ENCODE data around the gene MYH6.

MYH6 gene

DNA sequence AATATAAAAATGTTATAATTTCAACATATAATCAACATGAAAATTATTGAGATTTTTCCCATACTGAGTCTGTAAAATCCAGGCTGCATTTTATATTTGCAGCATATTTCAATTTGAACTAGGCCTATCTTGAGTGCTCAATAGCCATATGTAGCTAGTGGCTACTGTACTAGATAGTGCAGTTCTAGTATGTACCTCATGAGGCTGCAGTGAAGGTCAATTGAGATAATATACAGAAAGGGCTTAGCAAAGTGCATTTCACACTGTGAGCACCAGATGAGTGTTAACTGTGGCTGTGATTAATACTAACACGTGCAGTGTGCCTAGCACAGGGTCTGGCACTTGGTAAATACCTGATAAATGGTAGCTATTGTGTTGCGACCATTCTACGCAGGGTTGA is 50.0 kb downstream of the MYH6 start:
- TF ChIP-seq JUND (IDR thresholded peaks at IDR 0.05; ENCODE audit: low read depth): no peak
- DNase-seq (ENCODE audit: low read depth in 1 of 2, low spot score in 1 of 2): no peak
- in situ Hi-C loops (cut with HindIII; ENCODE audit: low pct_unique_long_range_greater_than_20kb, low sequenced_read_pairs): no loop called here

DNA sequence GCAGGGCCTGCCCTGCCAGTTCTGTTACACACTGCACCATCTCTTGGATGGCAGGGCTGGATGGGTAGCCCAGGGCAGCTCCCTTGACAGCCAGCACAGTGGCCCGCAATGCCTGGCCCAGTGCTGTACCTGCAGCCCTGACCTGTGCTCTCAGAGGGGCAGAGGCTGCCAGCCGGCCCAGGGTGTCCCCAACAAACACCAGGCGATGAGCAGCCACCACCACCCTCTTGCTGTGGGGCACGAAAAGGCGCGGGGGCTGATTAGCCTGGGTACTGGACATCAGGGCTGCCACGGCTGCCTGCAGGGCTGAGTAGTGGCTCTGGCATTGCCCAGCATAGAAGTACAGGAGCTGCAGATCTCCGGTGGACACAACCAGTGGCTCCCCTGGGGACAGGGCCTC is 50.8 kb downstream of the MYH6 start:
- DNase-seq (ENCODE audit: low read depth in 1 of 2, low spot score in 1 of 2): no peak
- in situ Hi-C loops (cut with HindIII; ENCODE audit: low pct_unique_long_range_greater_than_20kb, low sequenced_read_pairs): no loop called here
- no peak for TF ChIP-seq JUND (IDR thresholded peaks at IDR 0.05; ENCODE audit: low read depth)

DNA sequence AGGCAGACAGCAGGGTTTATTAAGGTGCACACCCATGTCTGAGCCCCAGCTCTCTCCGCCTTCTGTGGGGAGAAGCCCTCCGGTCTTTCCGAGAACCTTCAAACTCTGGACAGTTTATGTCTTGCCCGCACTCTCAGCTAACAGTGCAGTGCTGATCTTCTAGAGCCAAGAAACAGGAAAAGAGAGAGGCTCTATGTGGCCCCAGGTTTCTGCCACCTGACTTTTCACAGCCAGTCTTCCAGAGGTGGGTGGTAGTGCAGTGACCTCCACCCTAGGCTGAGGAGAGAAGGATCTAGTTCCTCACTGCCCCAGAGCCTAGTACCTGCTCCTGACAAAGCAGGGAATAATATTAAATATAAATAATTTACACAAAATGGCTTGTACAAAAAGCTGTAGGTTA is 51.4 kb downstream of the MYH6 start:
- TF ChIP-seq JUND (IDR thresholded peaks at IDR 0.05; ENCODE audit: low read depth): no peak
- in situ Hi-C loops (cut with HindIII; ENCODE audit: low pct_unique_long_range_greater_than_20kb, low sequenced_read_pairs): no loop called here
- no peak for DNase-seq (ENCODE audit: low read depth in 1 of 2, low spot score in 1 of 2)

DNA sequence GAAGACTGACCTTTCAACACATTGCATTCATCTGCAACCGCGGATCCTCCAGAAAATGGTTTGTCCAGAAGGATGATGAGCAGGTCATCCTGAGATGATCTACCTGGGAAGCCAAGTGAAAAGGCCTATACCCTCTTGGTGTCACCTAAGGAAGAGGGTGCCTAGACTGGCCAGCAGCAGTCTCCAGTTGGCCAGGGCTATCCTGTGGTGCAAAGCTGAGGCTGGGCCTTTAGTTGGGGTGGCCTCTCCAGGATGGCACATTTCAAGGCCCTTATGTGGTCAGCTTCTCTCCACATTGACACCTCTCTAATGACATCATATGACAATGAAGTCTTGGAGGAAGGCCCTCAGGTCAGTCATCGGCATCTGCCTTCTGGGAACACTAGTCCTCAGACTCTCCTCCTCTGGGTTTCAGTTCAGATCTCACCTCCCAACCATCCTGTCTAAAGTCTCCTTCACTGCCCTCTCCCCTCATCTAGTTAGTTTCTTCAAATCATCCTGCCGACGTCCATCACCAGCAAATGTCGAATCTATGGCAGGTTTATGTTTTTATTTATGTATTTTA is 52.1 kb downstream of the MYH6 start:
- no peak for TF ChIP-seq JUND (IDR thresholded peaks at IDR 0.05; ENCODE audit: low read depth)
- no peak for DNase-seq (ENCODE audit: low read depth in 1 of 2, low spot score in 1 of 2)
- in situ Hi-C loops (cut with HindIII; ENCODE audit: low pct_unique_long_range_greater_than_20kb, low sequenced_read_pairs): no loop called here

- no peak for DNase-seq (ENCODE audit: low read depth in 1 of 2, low spot score in 1 of 2)
- in situ Hi-C loops (cut with HindIII; ENCODE audit: low pct_unique_long_range_greater_than_20kb, low sequenced_read_pairs): no loop called here
- no peak for TF ChIP-seq JUND (IDR thresholded peaks at IDR 0.05; ENCODE audit: low read depth)
Measured at GRCh38 chr14:23354990-23355389, 53.1 kb downstream of the MYH6 start.

- TF ChIP-seq JUND (IDR thresholded peaks at IDR 0.05; ENCODE audit: low read depth): no peak
- in situ Hi-C loops (cut with HindIII; ENCODE audit: low pct_unique_long_range_greater_than_20kb, low sequenced_read_pairs): no loop called here
- no peak for DNase-seq (ENCODE audit: low read depth in 1 of 2, low spot score in 1 of 2)
Measured at GRCh38 chr14:23353433-23353780, 54.7 kb downstream of the MYH6 start.

DNA sequence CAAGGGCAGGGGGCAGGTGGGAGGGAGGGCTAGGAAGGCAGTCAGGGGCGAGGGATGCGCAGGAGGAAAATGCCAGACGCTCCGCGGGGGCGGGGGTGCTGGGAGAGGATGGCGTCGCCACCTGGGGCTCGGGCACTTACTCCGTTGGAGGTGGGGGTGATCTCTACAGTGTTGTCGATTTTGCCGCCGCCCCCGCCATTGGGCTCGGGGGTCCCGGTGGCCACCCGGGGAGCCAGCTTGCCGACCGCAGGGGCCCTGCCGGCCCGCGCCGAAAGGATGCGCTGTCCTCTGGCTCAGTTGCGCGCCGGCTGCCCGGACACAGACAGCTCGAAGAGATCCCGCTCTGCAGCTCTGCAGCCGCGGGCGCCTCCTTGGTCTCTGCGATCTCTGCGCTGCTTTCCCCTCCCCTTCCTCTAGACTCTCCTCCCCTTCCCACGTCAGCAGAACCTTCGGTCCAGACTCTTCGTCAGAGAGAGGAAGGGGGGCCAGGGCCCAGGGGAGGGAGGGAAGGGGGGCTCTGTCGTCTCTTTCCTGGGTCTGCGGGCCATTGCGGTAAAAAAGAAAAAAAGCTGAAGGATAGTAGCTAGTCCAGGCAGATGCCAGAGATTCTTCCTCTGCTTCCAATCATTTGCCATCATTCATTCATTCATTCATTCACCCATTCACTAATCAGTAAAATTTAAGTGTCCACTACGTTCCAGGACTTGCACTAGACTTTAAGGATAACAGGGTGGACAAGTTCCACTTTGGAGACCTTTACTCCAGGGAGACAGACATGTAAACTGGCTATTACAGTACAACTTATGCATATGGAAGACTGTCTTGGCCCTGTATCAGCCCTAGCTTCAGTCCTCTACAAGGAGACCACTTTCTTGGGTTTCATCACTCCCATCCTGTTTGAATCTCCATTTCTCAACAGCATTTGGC is 55.3 kb downstream of the MYH6 start, which contains the start of gene SLC22A17:
TSS of gene SLC22A17 (minus strand) at position 382 of the 927 bp plus-strand sequence.
- peak; percentile 78 to 84 for DNase-seq (ENCODE audit: low read depth in 1 of 2, low spot score in 1 of 2)
- in situ Hi-C loops (cut with HindIII; ENCODE audit: low pct_unique_long_range_greater_than_20kb, low sequenced_read_pairs): no loop called here
- TF ChIP-seq JUND (IDR thresholded peaks at IDR 0.05; ENCODE audit: low read depth): no peak

- DNase-seq (ENCODE audit: low read depth in 1 of 2, low spot score in 1 of 2): no peak
- TF ChIP-seq JUND (IDR thresholded peaks at IDR 0.05; ENCODE audit: low read depth): no peak
- in situ Hi-C loops (cut with HindIII; ENCODE audit: low pct_unique_long_range_greater_than_20kb, low sequenced_read_pairs): no loop called here
Measured at GRCh38 chr14:23351681-23352505, 56.2 kb downstream of the MYH6 start.

DNA sequence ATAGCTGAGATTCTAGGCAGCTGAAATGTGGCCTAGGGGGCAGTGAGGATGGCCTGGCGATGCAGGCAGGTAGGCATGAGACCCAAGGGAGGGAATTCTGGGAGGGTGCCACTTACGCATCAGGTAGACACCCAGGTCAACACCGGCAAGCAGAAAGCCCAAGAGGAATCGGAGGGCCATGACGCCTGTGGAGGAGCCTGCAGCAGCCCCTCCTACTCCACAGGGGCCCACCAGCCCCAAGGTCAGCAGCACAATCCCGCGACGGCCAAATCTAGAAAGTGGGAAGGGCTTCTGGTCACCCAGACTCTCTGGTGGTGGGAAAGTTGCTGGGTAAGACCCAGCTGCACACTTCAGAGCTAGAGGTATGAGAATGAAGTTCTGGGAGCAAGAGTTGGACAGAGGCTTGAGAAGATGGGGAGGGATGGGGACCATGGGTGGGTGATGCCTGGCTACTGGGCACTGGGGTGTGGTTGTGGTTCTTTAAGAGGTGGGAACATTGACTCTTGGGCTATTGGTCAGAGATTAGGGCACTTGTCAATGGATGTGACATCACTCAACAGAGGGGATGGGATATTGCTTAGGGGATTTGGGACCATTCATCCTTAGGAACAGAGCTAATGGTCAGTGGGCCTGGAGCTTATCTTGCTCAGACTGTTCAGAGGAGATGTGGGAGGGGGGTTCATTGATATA is 58.8 kb downstream of the MYH6 start:
- in situ Hi-C loops (cut with HindIII; ENCODE audit: low pct_unique_long_range_greater_than_20kb, low sequenced_read_pairs): no loop called here
- DNase-seq (ENCODE audit: low read depth in 1 of 2, low spot score in 1 of 2): no peak
- TF ChIP-seq JUND (IDR thresholded peaks at IDR 0.05; ENCODE audit: low read depth): no peak

GRCh38 chr14:23348297-23348655 is 59.8 kb downstream of the MYH6 start:
- in situ Hi-C loops (cut with HindIII; ENCODE audit: low pct_unique_long_range_greater_than_20kb, low sequenced_read_pairs): no loop called here
- no peak for TF ChIP-seq JUND (IDR thresholded peaks at IDR 0.05; ENCODE audit: low read depth)
- DNase-seq (ENCODE audit: low read depth in 1 of 2, low spot score in 1 of 2): no peak

- in situ Hi-C loops (cut with HindIII; ENCODE audit: low pct_unique_long_range_greater_than_20kb, low sequenced_read_pairs): no loop called here
- no peak for DNase-seq (ENCODE audit: low read depth in 1 of 2, low spot score in 1 of 2)
- no peak for TF ChIP-seq JUND (IDR thresholded peaks at IDR 0.05; ENCODE audit: low read depth)
Measured at GRCh38 chr14:23347406-23348296, 60.4 kb downstream of the MYH6 start.
